Stimulated activated CD4-positive, alpha-beta T cell treated with anti-CD3 and anti-CD28 coated beads, Interleukin-2, amount 100 ng/mL, for 4 hours (primary cell): ENCODE measurements around the gene SHROOM1.
"Not testable (repeated sequence)": the region's sequence is repeated elsewhere in the genome, so short reads cannot be mapped to it uniquely, and the experiment has no call there.

Source experiments
- DNase-seq: peaks from one replicate; pipeline ENCODE4 v3.0.0-alpha.2; 2020; ENCODE audit warnings: low read depth

Gene SHROOM1

DNA sequence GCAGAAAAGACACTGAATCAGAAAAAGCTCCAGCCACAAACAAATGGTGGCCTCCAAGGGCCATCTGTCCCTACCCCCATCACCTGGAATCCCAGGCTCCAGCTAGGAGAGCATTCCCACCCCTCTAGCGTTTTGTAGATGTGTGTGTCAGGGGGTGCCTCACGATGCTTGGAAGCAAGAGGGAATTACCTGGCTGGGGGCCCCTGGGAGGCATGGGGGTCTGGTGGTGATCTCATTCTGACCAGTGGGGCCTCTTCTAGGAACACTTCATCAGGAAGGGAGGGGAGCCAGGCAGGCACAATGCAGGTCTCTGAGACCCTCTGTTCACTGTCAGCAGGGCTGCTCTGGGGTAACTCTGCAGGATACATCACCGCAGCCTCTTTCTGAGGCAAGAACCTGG, 6.0 kb downstream of the SHROOM1 start:
- DNase-seq, result no peak

DNA sequence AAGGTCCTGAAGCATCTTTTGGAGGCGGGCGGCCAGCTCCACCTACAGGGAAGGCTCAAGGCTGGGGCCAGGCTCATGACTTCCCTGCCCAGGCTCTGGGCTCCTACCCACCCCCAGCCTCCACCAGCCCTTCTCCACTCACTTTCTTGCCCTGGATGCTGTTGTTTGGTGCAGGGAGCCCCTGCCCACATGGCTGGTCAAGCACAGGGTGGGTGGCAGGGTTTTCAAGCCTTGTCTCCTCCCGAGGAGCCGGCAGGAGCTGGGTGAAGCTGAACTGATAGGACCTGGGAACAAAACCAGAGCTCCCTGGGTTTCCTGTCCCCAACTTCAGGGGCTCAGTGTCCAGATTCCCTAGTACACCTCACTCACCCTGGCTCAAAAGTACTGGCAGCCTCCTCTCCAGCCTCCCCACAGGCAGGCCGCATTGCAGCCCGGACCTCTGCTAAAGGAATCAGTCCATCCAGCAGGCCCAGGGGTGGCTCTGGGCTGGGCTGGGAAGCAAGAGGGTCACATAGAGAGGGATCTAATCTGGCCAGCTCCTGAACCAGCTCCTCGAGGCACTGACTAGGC, 6.9 kb downstream of the SHROOM1 start:
- DNase-seq, result no peak

DNA sequence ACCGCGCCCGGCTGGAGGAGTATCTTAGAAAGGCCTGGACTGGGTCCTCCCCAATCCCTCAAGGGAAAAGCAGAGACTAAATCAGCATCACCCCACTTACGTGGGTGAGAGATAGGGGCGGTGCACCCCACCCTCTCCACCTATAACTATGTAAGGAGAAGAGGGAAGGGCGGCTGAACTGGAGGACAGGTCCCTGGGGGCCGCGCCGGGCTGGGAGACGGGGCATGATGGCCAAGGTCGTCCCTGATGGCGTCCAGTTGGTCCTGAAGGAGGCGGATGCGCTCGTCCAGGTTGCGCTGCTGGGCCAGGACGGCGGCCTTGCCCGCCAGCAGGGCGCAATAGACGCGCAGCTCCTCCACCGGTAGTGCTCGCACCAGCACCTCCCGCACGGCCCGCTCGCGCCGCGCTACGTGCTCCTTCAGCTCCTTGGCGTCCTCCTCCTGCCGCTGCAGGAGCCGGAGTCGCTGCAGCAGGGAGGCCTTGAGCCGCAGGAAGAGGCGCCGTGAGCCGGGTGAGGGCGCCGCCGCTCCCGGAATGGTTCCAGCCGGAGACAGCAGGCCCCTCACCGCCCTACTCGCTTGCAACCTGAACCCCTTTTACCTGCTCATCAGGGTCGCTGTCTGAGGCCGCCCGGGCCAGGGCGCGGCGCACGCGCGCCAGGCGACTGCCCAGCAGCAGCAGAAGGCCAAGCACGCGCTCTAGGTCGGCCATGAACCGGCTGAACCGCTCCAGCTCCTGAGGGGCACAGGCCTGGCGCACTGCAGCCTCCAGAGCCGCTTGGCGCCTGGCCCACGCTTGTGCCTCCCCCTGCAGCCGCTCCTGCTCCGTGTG, 7.6 kb downstream of the SHROOM1 start:
- no peak for DNase-seq

DNA sequence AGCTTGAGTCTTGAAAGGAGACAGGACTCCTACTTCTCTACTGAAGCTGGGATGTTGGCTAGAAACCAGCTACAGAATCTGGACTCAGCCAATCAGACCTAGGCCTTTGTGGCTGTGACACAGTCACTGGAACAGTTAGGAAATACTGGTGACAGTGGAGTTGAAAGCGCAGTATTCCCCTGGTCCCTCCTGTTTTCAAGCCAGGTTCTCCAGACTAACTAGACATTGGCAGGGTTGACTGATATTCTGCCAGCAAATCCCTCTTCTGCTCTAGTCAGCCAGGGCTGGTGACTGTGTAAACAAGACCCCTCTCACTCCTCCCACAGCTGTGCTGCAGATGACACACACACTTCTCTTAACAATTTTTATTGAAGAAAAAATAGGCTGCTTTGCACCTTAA, 8.7 kb downstream of the SHROOM1 start:
- no peak for DNase-seq

DNA sequence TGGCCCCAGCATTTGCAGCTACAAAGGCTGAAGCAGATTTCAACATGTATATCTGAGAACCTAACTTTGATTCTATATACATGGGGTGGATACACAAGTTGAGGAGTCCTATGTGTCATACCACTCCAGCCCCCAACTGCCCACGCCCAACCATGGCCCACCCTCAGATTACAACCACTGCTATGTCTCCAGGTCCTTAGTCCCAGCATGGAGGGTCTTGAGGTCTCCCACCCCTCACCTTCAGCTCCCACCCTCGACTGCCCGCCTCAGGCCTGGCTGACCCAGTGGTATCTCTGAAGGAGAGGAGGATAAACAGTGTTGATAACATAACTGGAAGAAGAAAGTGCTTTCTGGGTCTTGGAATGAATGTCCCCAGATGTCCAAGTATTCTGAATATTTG, 9.1 kb downstream of the SHROOM1 start:
- no peak for DNase-seq

DNA sequence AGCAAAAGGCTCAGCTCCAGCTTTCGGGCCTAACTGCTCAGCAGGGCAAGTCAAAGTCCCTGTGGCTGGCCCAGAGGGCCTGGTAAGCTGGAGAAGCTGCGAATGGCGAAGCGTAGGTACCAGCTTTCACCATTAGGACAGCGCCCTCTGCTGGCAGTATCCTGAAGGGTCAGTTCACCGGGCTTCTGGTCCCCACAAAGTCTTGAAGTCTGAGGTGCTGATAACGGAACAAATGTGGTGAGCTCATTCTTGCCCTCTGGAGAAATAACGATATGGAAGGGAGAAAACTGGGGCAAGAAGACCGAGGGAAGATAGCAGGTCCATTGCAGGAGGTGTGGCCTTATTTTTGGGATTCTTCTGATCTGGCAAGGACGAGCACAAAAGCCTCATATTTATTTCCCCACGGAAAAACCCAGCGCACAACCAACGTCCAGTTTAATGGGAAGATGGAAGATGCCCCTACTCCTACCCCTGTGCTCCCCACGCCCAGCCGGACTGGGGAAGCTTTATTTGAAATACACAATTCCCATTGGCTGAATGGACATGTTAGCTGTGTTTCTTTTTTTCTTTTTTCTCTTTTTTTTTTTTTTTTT, 10.2 kb downstream of the SHROOM1 start:
- DNase-seq, result peak; percentile 74

DNA sequence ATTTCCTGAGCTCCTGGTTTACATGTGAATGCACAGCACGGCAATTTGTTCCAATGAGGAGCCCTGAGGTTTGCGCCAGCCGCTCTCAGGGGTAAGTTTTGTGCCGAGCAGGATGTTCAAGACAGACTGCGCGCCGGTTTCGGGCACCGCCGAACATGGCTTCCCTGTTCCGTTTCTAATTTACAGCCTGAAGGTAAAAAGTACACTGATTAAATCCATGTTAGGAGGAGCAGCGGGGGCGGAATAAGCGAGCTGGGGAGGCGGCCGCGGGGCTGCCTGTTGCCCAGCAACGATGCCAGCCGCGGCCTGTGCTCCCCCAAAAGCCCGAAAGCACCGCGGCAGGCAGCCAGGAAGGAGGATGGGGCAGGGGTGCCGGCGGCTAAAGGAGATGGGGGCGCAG, 11.0 kb downstream of the SHROOM1 start:
- no peak for DNase-seq

- no peak for DNase-seq
Measured at GRCh38 chr5:132817011-132817410, 13.4 kb downstream of the SHROOM1 start.

GRCh38 chr5:132816554-132816953, 13.9 kb downstream of the SHROOM1 start:
- DNase-seq, result no peak

GRCh38 chr5:132816083-132816482, 14.4 kb downstream of the SHROOM1 start:
- no peak for DNase-seq

DNA sequence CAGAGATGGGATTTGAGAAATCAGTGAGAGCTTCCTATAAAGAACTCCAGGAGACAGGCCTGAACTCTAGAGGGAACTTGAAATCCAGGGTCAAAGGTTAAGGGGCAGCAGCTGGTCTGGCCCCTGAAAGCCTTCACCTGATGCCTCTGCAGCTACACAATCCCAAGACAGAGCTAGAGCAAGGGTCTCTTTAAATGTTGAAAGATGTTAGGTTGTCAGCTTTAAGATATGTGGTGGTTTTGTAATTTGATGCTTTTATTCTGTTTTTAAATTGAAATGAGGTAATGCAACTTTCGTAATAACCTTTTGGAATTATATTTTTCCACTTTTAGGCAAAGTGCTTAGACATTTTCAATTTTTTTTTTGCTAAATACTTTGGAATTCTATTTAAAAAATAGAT, 15.0 kb downstream of the SHROOM1 start:
- no peak for DNase-seq

- DNase-seq, result no peak
Measured at GRCh38 chr5:132814503-132815294, 15.7 kb downstream of the SHROOM1 start.

DNA sequence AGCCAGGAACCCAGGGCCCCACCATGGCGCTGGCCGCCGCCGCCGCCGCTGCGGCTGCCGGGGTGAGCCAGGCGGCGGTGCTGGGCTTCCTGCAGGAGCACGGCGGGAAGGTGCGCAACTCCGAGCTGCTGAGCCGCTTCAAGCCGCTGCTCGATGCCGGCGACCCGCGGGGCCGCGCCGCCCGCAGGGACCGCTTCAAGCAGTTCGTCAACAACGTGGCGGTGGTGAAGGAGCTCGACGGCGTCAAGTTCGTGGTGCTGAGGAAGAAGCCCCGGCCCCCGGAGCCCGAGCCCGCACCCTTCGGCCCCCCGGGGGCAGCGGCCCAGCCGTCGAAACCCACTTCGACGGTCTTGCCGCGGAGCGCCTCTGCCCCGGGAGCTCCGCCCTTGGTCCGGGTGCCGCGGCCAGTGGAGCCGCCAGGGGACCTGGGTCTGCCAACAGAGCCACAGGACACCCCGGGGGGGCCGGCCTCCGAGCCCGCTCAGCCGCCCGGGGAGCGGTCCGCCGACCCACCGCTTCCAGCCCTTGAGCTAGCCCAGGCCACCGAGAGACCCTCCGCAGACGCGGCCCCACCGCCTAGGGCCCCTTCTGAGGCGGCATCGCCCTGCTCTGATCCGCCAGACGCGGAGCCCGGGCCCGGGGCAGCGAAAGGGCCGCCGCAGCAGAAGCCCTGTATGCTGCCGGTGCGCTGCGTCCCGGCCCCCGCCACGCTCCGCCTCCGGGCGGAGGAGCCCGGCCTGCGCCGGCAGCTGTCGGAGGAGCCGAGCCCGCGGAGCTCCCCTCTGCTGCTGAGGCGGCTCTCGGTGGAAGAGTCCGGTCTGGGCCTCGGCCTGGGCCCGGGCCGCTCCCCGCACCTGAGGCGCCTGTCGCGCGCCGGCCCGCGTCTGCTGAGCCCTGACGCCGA, 16.6 kb downstream of the SHROOM1 start:
- no peak for DNase-seq

- DNase-seq, result no peak
Measured at GRCh38 chr5:132812781-132813598, 17.5 kb downstream of the SHROOM1 start, which contains the start of gene SOWAHA. SOWAHA (plus strand) TSS chr5:132813302; CDS start chr5:132813622, 320 bp downstream.

DNA sequence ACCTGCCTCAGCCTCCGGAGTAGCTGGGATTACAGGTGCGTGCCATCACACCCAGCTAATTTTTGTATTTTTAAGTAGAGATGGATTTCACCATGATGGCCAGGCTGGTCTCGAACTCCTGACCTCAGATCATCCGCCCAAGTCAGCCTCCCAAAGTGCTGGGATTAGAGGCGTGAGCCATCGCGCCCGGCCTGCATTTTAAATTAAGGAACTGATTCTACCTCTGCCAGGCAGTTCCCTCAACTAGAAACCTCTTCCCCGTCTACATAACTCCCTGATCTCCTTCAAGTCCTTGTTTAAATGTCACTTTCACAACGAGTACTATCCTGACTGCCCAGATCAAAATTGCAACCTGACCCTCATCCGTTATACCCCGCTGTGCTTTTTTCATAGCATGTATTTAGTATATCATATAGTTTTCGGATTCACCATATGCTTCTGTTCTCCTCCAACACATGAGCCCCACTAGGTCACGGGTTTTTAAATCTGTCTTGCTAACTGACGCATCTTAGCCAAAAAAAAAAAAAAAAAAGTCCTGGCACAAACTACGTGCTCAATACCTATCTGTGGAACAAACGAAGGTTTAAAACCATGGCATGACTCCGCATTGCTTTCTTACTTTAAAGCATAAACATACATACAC, 18.2 kb downstream of the SHROOM1 start:
- no peak for DNase-seq

DNA sequence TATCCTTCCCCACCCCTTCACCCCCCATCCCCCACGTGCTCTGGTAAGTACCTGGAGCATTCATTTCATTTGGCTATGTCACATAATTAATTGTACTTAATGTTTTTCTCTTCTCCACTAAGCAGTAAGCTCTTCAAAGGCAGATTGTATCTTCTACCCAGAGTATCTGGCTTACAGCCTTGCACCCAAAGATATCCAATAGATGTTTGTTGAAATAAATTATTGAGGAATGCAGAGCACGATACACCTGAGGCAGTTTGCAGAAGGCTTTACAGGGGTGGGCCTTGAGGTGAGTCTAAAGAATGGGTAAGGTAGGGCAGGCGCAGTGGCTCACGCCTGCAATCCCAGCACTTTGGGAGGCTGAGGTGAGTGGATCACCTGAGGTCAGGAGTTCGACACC, 19.8 kb downstream of the SHROOM1 start:
- DNase-seq, result no peak

DNA sequence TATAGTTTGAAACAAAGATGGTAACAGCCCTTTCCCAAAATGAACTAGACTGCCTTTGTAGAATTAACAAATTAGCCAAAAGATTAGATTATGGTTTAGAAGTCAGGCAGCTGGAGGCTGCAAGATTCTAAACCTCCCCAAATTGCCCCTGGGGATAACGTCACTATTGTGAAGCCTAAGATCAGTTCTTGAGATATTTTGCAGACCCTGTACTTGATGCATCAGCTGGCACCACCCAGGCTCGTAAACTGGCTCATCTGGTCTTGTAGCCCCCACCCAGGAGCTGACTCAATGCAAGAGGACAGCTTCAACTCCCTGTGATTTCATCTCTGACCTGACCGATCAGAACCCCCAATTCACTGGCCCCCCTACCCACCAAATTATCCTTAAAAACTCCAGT, 21.6 kb downstream of the SHROOM1 start:
- DNase-seq, result no peak

DNA sequence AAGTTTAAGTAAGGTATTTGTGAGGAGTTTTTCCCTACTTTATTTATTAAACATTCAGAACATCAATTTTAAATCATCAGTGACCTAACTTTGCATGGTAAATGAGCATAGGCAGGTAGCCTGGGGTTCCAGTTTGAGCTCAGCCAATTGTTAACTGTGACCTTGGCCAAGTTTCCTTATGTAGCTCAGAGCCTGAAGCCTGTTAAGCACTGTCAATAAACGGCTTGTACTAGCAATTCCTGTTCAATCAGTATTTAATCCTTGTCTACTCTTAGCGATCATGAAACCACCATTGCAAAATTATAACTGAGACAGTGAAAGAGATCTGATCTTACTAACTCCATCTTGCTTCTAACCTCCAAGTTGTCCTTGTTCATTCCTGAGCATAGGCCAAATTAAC, 22.0 kb downstream of the SHROOM1 start:
- no peak for DNase-seq

DNA sequence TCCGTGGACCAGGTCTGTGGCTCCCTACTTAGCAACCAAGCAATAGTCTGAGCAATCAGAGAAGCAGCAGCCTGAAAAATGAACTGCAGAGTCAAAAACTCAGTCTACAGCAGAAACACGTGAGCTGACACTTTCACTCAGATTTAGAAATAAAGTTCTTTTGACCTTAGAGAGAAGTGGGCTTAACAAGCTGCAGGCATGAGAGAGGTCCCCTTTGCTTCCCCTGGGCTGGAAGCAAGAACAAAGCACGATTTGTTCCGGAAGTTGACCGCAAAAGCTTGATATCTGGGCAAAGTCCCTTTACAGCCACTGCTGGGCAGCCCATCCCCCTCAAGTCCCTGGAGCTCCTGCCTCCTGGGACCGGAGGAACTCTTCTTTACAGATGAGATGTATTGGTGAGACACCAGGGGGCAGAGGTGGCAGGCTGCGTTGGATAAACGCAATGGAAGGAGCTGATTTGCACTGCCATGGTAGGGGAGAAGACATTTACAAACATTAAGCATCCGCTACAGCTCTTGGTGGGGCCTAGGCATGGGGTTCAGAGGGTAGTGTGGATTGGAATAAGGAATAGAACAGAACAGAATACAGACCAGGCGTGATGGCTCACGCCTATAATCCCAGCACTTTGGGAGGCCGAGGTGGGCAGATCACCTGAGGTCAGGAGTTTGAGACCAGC, 23.1 kb downstream of the SHROOM1 start:
- DNase-seq, result no peak

DNA sequence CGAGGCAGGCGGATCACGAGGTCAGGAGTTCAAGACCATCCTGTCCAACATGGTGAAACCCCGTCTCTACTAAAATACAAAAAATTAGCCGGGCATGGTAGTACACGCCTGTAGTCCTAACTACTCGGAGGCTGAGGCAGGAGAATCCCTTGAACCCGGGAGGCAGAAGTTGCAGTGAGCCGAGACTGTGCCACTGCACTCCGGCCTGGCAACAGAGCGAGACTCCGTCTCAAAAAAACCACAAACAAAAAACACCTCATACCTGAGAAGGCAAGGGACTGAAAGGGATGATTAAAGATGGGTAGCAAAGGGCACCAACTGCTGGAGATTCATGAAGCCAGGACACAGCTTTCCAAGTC, 23.7 kb downstream of the SHROOM1 start:
- not testable (repeated sequence) for DNase-seq
